Panc1 (cell line): ENCODE data around the gene TRERF1. TPM values are rescaled to one million over a fixed set of nuclear protein-coding genes. Genes with fewer than 3 reads are reported as not detected.

Source experiments
- ATAC-seq: fragments of 200-7000 bp; cut with Tn5 transposase; 2 replicates; pipeline ENCODE4 v1.9.1; 2020; ENCODE audit warnings: mild to moderate bottlenecking, moderate library complexity
- BruUV-seq: library from RNA; stranded (reverse); fragments of 400-500 nt; replicated peaks from 2 replicates; lab custom pipeline; 2021; lab: Mats Ljungman, UMichigan
- CTCF ChIA-PET: fragments of 300-600 bp; sonication (Branson Sonifier 250); formaldehyde crosslinking; loops from one replicate; lab custom pipeline; 2022; ENCODE audit warnings: antibody characterized with exemption; lab: Charles Lee
- POLR2A ChIA-PET: fragments of 300-600 bp; sonication (Branson Sonifier 250); formaldehyde crosslinking; loops from one replicate; lab custom pipeline; 2022; ENCODE audit warnings: antibody characterized with exemption; lab: Charles Lee
- DNase-seq: peaks from one replicate; pipeline ENCODE4 v3.0.0-alpha.2; 2010; ENCODE audit warnings: low read depth, low spot score
- H3K27ac ChIP-seq: 2 replicates; pipeline ENCODE4 v1.5.1; 2011; ENCODE audit warnings: mild to moderate bottlenecking, low read length, inconsistent platforms
- H3K27me3 ChIP-seq: fragments of 200-500 bp; sonication (Bioruptor generic); 2 replicates; pipeline ENCODE4 v1.6.0; 2014; ENCODE audit warnings: low read length, inconsistent platforms; ENCODE audit not compliant: control insufficient read depth, insufficient read depth
- H3K36me3 ChIP-seq: fragments of 200-500 bp; sonication (Bioruptor generic); 2 replicates; pipeline ENCODE4 v1.5.1; 2014; ENCODE audit warnings: inconsistent platforms, mild to moderate bottlenecking, low read length, moderate library complexity; ENCODE audit not compliant: control insufficient read depth, insufficient read depth
- H3K4me1 ChIP-seq: 2 replicates; pipeline ENCODE4 v1.5.1; 2011; ENCODE audit warnings: inconsistent platforms, mild to moderate bottlenecking, low read length, moderate library complexity; ENCODE audit not compliant: control insufficient read depth, insufficient read depth
- H3K4me3 ChIP-seq, 2 experiments: 2 replicates each; pipeline ENCODE4 v1.5.1; 2011 to 2012; ENCODE audit warnings: low read depth in 2 of 2, low read length in 2 of 2, mild to moderate bottlenecking in 2 of 2, inconsistent platforms in 1 of 2, moderate library complexity in 1 of 2
- H3K9me3 ChIP-seq: fragments of 200-500 bp; sonication (Bioruptor generic); 2 replicates; pipeline ENCODE4 v1.5.1; 2014; ENCODE audit warnings: low read depth, mild to moderate bottlenecking, inconsistent platforms, low read length, moderate library complexity; ENCODE audit not compliant: control insufficient read depth, insufficient read depth
- POLR2AphosphoS5 ChIP-seq: IDR thresholded peaks from 2 replicates; pipeline ENCODE4 v1.6.1; 2012; ENCODE audit warnings: mild to moderate bottlenecking, low read depth, low read length, moderate library complexity
- SIN3A ChIP-seq: IDR thresholded peaks from 2 replicates; pipeline ENCODE4 v1.6.1; 2012; ENCODE audit warnings: low read depth, mild to moderate bottlenecking, low read length, moderate library complexity, borderline replicate concordance; ENCODE audit not compliant: insufficient read depth
- TCF7L2 ChIP-seq: IDR thresholded peaks from 2 replicates; pipeline ENCODE4 v1.6.1; 2011; ENCODE audit warnings: mild to moderate bottlenecking, low read depth, low read length, inconsistent platforms
- in situ Hi-C: cut with HindIII; loops from 2 replicates; pipeline ENCODE4 v1.10.0; 2016; ENCODE audit warnings: low sequenced_read_pairs, low pct_unique_long_range_greater_than_20kb
- intact Hi-C: fragments of 100-400 bp; cut with micrococcal nuclease; formaldehyde crosslinking; loops from one replicate; pipeline ENCODE4 v1.10.0; 2022; ENCODE audit not compliant: unreplicated experiment
- total RNA-seq: library from RNA; stranded (reverse); gene quantifications from one replicate; pipeline ENCODE4 v1.2.1, GENCODE V29; 2021; ENCODE audit not compliant: unreplicated experiment
- TF ChIP-seq, protein P1 (sequence below): fragments of 450-650 bp; IDR thresholded peaks from 2 replicates; pipeline ENCODE4 v1.5.1; 2017; ENCODE audit warnings: mild to moderate bottlenecking
- TF ChIP-seq, protein P2 (sequence below), 2 experiments: IDR thresholded peaks; 2 replicates each; pipeline ENCODE4 v1.6.1; 2011 to 2012; ENCODE audit warnings: low read depth in 2 of 2, control low read depth in 1 of 2, low read length in 1 of 2, mild to moderate bottlenecking in 1 of 2, moderate library complexity in 1 of 2; ENCODE audit not compliant: insufficient read depth in 1 of 2

TRERF1 gene
- total RNA-seq, 1 experiment from 2014 or later = 30.6 TPM

DNA sequence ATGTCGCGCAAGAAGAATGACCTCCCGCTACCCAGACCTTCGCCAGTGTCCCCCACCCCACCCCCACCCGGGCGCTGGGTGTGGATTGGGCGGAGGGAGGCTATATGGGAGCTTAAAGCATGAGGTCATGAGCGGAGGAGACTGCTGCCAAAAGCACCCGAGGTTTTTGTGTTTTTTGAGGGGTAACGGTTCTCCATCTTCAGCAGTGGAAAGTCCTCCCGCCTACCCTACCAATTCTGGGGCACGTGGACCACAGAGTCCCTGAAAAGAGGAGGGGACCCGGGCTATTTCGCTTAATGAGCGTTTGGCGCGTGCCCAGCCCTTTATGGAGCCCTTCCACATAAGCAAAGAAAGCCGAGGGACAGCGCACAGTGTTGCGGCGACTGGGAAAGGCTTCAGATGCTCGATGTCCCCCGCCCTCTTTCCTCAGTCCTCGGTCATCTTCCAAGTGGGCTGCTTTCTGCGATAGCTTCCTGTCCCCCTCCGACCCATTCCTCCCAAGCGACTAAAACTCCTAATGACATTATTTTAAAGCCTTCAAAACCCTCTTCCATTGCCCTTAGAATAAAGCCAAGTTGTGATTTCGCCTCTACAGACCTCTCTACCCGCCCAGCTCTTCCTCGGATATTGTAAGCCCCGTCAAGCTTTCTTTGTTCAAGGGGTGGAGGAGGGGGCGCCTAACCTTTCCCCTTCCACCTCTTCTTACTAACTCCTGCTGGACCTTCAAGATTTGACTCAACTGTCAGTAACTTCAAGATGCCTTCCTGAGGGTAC lies 2.1 kb upstream of the TRERF1 start:
- Histone ChIP-seq H3K36me3 (no peaks in the 10 kb centered on the region; the same call in 1 of the 2 replicates), H3K4me1 (peaks cover 35% of the 10 kb centered on the region), H3K4me3 (peak overlapping the region; percentile 81 to 90), H3K27ac (peak overlapping the region; percentile 99), H3K9me3 (no peaks in the 10 kb centered on the region), H3K27me3 (no peaks in the 10 kb centered on the region)
- CTCF ChIA-PET = interaction anchor here (1.1 to 2.0 kb wide), 2 partner anchors 10 to 94 kb away, joined by 3 to 14 read pairs; no protein-coding TSS in a partner anchor
- in situ Hi-C loops = no loop called here
- POLR2A ChIA-PET = interaction anchor here (0.6 to 1.1 kb wide), 6 partner anchors 18 to 316 kb away, joined by 3 to 12 read pairs (median 6); no protein-coding TSS in a partner anchor
- DNase-seq = no peak
- TF ChIP-seq POLR2AphosphoS5 (peak; percentile 47), SIN3A (0 out of 2 replicates have a peak, but pooled peaks have one; percentile 28)
- TF ChIP-seq, protein P1, sequence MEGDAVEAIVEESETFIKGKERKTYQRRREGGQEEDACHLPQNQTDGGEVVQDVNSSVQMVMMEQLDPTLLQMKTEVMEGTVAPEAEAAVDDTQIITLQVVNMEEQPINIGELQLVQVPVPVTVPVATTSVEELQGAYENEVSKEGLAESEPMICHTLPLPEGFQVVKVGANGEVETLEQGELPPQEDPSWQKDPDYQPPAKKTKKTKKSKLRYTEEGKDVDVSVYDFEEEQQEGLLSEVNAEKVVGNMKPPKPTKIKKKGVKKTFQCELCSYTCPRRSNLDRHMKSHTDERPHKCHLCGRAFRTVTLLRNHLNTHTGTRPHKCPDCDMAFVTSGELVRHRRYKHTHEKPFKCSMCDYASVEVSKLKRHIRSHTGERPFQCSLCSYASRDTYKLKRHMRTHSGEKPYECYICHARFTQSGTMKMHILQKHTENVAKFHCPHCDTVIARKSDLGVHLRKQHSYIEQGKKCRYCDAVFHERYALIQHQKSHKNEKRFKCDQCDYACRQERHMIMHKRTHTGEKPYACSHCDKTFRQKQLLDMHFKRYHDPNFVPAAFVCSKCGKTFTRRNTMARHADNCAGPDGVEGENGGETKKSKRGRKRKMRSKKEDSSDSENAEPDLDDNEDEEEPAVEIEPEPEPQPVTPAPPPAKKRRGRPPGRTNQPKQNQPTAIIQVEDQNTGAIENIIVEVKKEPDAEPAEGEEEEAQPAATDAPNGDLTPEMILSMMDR = no peak
- BruUV-seq = no TSS peak
- ATAC-seq = peak; percentile 45
- intact Hi-C loops = loop anchor here (2.0 to 10.0 kb wide), 3 partner anchors 78 to 139 kb away; no protein-coding TSS in a partner anchor

DNA sequence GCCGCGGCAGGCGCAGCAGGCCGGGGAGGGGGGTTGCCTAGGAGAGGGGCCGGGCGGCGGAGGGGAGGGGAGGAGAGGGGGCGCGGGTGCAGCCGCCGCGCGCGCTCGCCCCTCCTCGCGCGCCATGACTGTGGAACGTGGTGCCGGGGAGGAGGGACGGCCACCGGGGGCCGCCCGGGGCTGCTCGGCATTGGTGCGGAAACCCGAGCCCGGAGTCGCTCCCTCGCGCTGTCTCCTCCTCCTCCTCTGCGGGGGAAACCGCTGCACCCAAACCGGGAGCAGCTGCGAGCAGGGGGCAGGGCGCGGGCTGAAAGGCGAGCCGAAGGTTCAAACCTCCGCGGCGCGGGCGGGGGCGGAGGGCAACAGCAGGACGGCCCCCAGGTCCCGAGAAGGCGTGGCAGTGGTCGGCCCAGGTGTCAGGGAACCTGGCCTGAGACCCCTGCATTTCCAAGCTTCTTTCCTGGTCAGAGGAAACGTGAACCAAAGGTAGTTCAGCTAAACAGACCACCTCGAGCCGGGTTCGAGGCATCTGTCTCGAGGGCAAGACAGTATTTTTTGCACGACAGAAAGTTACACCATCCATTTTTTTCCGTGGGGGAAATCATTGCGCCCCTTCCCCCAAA lies 1.4 kb upstream of the TRERF1 start:
- peak overlapping the region; percentile 99 for H3K27ac ChIP-seq
- peak overlapping the region; percentile 81 to 90 for H3K4me3 ChIP-seq
- H3K27me3 ChIP-seq = no peaks in the 10 kb centered on the region
- in situ Hi-C loops (no loop called here), intact Hi-C loops (loop anchor here (5.0 to 10.0 kb wide), 2 partner anchors 79 to 138 kb away; no protein-coding TSS in a partner anchor)
- ChIA-PET CTCF (interaction anchor here (0.6 to 2.0 kb wide), 3 partner anchors 9 to 94 kb away, joined by 3 to 14 read pairs (median 3); no protein-coding TSS in a partner anchor), POLR2A (interaction anchor here (0.6 to 1.1 kb wide), 6 partner anchors 19 to 316 kb away, joined by 3 to 12 read pairs (median 6); no protein-coding TSS in a partner anchor)
- ATAC-seq = peak; percentile 78
- DNase-seq = peak; percentile 36
- H3K9me3 ChIP-seq = no peaks in the 10 kb centered on the region
- BruUV-seq = no TSS peak
- H3K4me1 ChIP-seq = peaks cover 42% of the 10 kb centered on the region
- no peaks in the 10 kb centered on the region; the same call in 1 of the 2 replicates for H3K36me3 ChIP-seq
- TF ChIP-seq, protein P1 = no peak
- TF ChIP-seq, protein P2, sequence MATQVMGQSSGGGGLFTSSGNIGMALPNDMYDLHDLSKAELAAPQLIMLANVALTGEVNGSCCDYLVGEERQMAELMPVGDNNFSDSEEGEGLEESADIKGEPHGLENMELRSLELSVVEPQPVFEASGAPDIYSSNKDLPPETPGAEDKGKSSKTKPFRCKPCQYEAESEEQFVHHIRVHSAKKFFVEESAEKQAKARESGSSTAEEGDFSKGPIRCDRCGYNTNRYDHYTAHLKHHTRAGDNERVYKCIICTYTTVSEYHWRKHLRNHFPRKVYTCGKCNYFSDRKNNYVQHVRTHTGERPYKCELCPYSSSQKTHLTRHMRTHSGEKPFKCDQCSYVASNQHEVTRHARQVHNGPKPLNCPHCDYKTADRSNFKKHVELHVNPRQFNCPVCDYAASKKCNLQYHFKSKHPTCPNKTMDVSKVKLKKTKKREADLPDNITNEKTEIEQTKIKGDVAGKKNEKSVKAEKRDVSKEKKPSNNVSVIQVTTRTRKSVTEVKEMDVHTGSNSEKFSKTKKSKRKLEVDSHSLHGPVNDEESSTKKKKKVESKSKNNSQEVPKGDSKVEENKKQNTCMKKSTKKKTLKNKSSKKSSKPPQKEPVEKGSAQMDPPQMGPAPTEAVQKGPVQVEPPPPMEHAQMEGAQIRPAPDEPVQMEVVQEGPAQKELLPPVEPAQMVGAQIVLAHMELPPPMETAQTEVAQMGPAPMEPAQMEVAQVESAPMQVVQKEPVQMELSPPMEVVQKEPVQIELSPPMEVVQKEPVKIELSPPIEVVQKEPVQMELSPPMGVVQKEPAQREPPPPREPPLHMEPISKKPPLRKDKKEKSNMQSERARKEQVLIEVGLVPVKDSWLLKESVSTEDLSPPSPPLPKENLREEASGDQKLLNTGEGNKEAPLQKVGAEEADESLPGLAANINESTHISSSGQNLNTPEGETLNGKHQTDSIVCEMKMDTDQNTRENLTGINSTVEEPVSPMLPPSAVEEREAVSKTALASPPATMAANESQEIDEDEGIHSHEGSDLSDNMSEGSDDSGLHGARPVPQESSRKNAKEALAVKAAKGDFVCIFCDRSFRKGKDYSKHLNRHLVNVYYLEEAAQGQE (IDR thresholded peaks at IDR 0.05; ENCODE audit: insufficient read depth in 1 of 2, low read depth in 2 of 2, low read length in 1 of 2) = no peak
- TF ChIP-seq POLR2AphosphoS5 (peak; percentile 79), TCF7L2 (peak; percentile 41; the same call in 1 of the 2 replicates), SIN3A (no peak)
